H9 (cell line): Measurements from ENCODE around the gene SERPINA3. TPM values are rescaled to one million over a fixed set of nuclear protein-coding genes. Genes with fewer than 3 reads are reported as not detected.

Experiments used
- DNase-seq: peaks from one replicate; pipeline ENCODE4 v3.0.0-alpha.2; 2017
- H2AFZ ChIP-seq: one replicate; pipeline ENCODE4 v1.6.1; 2013; ENCODE audit warnings: mild to moderate bottlenecking, low read length, control low read depth, moderate library complexity
- H2AK5ac ChIP-seq: 2 replicates; pipeline ENCODE4 v1.6.1; 2013; ENCODE audit warnings: low read length, control low read depth, mixed read lengths; ENCODE audit not compliant: insufficient read length
- H2BK120ac ChIP-seq: one replicate; pipeline ENCODE4 v1.6.1; 2013; ENCODE audit warnings: low read depth, mild to moderate bottlenecking, low read length, control low read depth, inconsistent platforms; ENCODE audit not compliant: poor library complexity, severe bottlenecking
- H2BK12ac ChIP-seq: 2 replicates; pipeline ENCODE4 v1.6.1; 2013; ENCODE audit warnings: low read length, control low read depth, mixed read lengths, low read depth; ENCODE audit not compliant: insufficient read length
- H2BK15ac ChIP-seq: 2 replicates; pipeline ENCODE4 v1.6.1; 2013; ENCODE audit warnings: low read depth, low read length, control low read depth
- H2BK20ac ChIP-seq: one replicate; pipeline ENCODE4 v1.6.1; 2013; ENCODE audit warnings: low read depth, mild to moderate bottlenecking, low read length, control low read depth, inconsistent platforms; ENCODE audit not compliant: poor library complexity, severe bottlenecking
- H2BK5ac ChIP-seq: 2 replicates; pipeline ENCODE4 v1.6.1; 2013; ENCODE audit warnings: low read length, control low read depth, mixed read lengths; ENCODE audit not compliant: insufficient read length
- H3K14ac ChIP-seq: 2 replicates; pipeline ENCODE4 v1.6.1; 2013; ENCODE audit warnings: low read length, control low read depth; ENCODE audit not compliant: insufficient read depth
- H3K18ac ChIP-seq: 2 replicates; pipeline ENCODE4 v1.6.1; 2013; ENCODE audit warnings: low read depth, mild to moderate bottlenecking, mixed read lengths, low read length, control low read depth; ENCODE audit not compliant: insufficient read length
- H3K23ac ChIP-seq: 2 replicates; pipeline ENCODE4 v1.6.1; 2013; ENCODE audit warnings: low read length, control low read depth, mixed read lengths, low read depth; ENCODE audit not compliant: insufficient read length
- H3K23me2 ChIP-seq: 2 replicates; pipeline ENCODE4 v1.6.1; 2013; ENCODE audit warnings: low read depth, mild to moderate bottlenecking, mixed read lengths, low read length, control low read depth; ENCODE audit not compliant: insufficient read length, poor library complexity, severe bottlenecking
- H3K27ac ChIP-seq: 2 replicates; pipeline ENCODE4 v1.5.1; 2013; ENCODE audit warnings: low read length, control low read depth, mixed read lengths, low read depth; ENCODE audit not compliant: insufficient read length
- H3K27me3 ChIP-seq: 2 replicates; pipeline ENCODE4 v1.6.1; 2013; ENCODE audit warnings: low read length, control low read depth, inconsistent platforms; ENCODE audit not compliant: insufficient read depth
- H3K4ac ChIP-seq: 2 replicates; pipeline ENCODE4 v1.6.1; 2013; ENCODE audit warnings: low read depth, mild to moderate bottlenecking, control low read depth, inconsistent platforms, low read length, moderate library complexity
- H3K4me1 ChIP-seq: 2 replicates; pipeline ENCODE4 v1.6.1; 2013; ENCODE audit warnings: low read length, control low read depth, inconsistent platforms; ENCODE audit not compliant: insufficient read depth
- H3K4me2 ChIP-seq: 2 replicates; pipeline ENCODE4 v1.6.1; 2013; ENCODE audit warnings: low read length, control low read depth, mixed read lengths; ENCODE audit not compliant: insufficient read length, insufficient read depth
- H3K56ac ChIP-seq: 2 replicates; pipeline ENCODE4 v1.6.1; 2013; ENCODE audit warnings: low read depth, mild to moderate bottlenecking, mixed read lengths, low read length, control low read depth; ENCODE audit not compliant: insufficient read length
- H3K79me1 ChIP-seq: 2 replicates; pipeline ENCODE4 v1.6.1; 2013; ENCODE audit warnings: low read depth, mild to moderate bottlenecking, moderate library complexity, low read length, control low read depth, inconsistent platforms; ENCODE audit not compliant: insufficient read depth, poor library complexity, severe bottlenecking
- H3K79me2 ChIP-seq: 2 replicates; pipeline ENCODE4 v1.6.1; 2013; ENCODE audit warnings: low read length, control low read depth, inconsistent platforms; ENCODE audit not compliant: insufficient read depth
- H3K9ac ChIP-seq: 2 replicates; pipeline ENCODE4 v1.6.1; 2013; ENCODE audit warnings: low read length, control low read depth, mixed read lengths; ENCODE audit not compliant: insufficient read length; ENCODE audit errors: extremely low read depth
- H3K9me3 ChIP-seq: one replicate; pipeline ENCODE4 v1.6.1; 2013; ENCODE audit warnings: low read depth, low read length, inconsistent platforms; ENCODE audit not compliant: control insufficient read depth
- H3T11ph ChIP-seq: one replicate; pipeline ENCODE4 v1.6.1; 2013; ENCODE audit warnings: mild to moderate bottlenecking, low read length, control low read depth, inconsistent platforms
- H4K20me1 ChIP-seq: one replicate; pipeline ENCODE4 v1.6.1; 2013; ENCODE audit not compliant: control insufficient read depth, insufficient read length, insufficient read depth
- H4K5ac ChIP-seq: 2 replicates; pipeline ENCODE4 v1.6.1; 2013; ENCODE audit warnings: low read depth, mild to moderate bottlenecking, mixed read lengths, low read length, control low read depth; ENCODE audit not compliant: insufficient read length
- H4K8ac ChIP-seq: replicated peaks from 2 replicates; pipeline ENCODE4 v1.6.1; 2013; ENCODE audit warnings: low read length, control low read depth, mixed read lengths, low read depth; ENCODE audit not compliant: insufficient read length
- H4K91ac ChIP-seq: 2 replicates; pipeline ENCODE4 v1.6.1; 2013; ENCODE audit warnings: low read depth, mild to moderate bottlenecking, moderate library complexity, mixed read lengths, low read length, control low read depth; ENCODE audit not compliant: insufficient read length
- H3K27ac Mint-ChIP-seq, 3 experiments: 2 replicates in 2 of 3; 3 replicates in 1 of 3; pipeline ENCODE4 v1.8.0; 2020 to 2021; ENCODE audit warnings: mixed read lengths in 3 of 3, mild to moderate bottlenecking in 1 of 3, moderate library complexity in 1 of 3
- H3K27me3 Mint-ChIP-seq: 2 replicates; pipeline ENCODE4 v1.8.0; 2021; ENCODE audit warnings: low read depth, mild to moderate bottlenecking, moderate library complexity, mixed read lengths
- H3K36me3 Mint-ChIP-seq, 3 experiments: 2 replicates in 2 of 3; 3 replicates in 1 of 3; pipeline ENCODE4 v1.8.0; 2020 to 2021; ENCODE audit warnings: low read depth in 3 of 3, mixed read lengths in 3 of 3; ENCODE audit not compliant: insufficient read depth in 1 of 3
- H3K4me1 Mint-ChIP-seq, 2 experiments: 2 replicates each; pipeline ENCODE4 v1.8.0; 2020; ENCODE audit warnings: mixed read lengths in 2 of 2
- H3K4me3 Mint-ChIP-seq, 2 experiments: 2 replicates in 1 of 2; 3 replicates in 1 of 2; pipeline ENCODE4 v1.8.0; 2020 to 2021; ENCODE audit warnings: mild to moderate bottlenecking in 2 of 2, mixed read lengths in 2 of 2, moderate library complexity in 1 of 2
- H3K9me3 Mint-ChIP-seq, 2 experiments: 2 replicates in 1 of 2; 3 replicates in 1 of 2; pipeline ENCODE4 v1.8.0; 2020; ENCODE audit warnings: mild to moderate bottlenecking in 2 of 2, mixed read lengths in 2 of 2, moderate library complexity in 1 of 2
- WGBS: extraction: QIAGEN DNeasy Blood & Tissue Kit; methylation state at CpG from one replicate; pipeline ENCODE4 v1.1.7; 2013; ENCODE audit warnings: missing lambda C conversion rate, low lambda C conversion rate, mixed read lengths; ENCODE audit not compliant: insufficient read length; ENCODE audit errors: extremely low coverage; 5-methylcytosine and 5-hydroxymethylcytosine counted together
- total RNA-seq: library from RNA; stranded (reverse); gene quantifications from 2 replicates; pipeline ENCODE4 v1.2.1, GENCODE V29; 2021
- TF ChIP-seq, protein P1 (sequence below): fragments of 200-600 bp; sonication (generic); conservative IDR thresholded peaks from 3 replicates; pipeline ENCODE4 v1.8.0; 2021; ENCODE audit warnings: antibody characterized with exemption, mild to moderate bottlenecking

Gene SERPINA3
- total RNA-seq, 1 experiment from 2014 or later = not detected

DNA sequence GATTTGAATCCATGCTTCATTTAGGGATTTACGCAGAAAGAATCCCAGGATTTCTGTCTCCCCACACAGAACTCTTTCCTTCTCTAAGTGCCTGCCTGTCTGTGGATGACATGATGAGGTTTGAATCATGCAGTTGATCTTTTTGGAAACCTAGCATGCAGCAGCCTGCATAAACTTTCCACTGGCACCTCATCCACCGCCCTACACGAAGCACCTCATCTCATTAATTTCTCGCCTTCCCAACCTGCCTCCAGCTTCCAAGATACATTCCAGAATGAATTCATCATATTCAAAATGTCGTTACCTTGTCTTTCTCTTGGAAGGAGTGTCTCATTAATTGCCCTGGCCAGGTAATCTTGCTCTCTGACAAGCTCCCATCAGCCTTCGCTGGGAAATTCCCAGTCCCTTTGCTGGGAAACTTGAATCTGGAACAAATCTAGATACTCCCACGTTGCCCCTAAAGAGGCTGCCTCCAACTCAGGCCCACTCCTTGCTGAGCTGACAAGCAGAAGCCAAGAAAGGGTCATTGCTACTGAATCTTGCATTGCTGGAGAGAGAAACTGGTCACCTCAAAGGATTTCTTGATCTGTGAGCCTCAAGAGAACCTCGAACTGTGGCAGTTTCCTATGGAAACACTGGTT, 48.2 kb downstream of the SERPINA3 start:
- H3K4me1 Mint-ChIP-seq = no peaks in the 10 kb centered on the region
- Histone ChIP-seq H2BK12ac (no peak overlapping the region), H2AK5ac (no peak overlapping the region), H2BK20ac (no peak overlapping the region), H3K23ac (no peak overlapping the region), H4K5ac (no peak overlapping the region), H3K4me1 (no peaks in the 10 kb centered on the region), H3K79me2 (no peaks in the 10 kb centered on the region), H3K18ac (no peak overlapping the region), H3K14ac (no peak overlapping the region), H3K56ac (no peak overlapping the region), H3K4me2 (no peak overlapping the region), H2BK120ac (no peak overlapping the region), H4K8ac (no peak overlapping the region), H3T11ph (no peak overlapping the region), H3K9ac (no peak overlapping the region), H4K20me1 (no peaks in the 10 kb centered on the region), H3K79me1 (no peaks in the 10 kb centered on the region), H3K23me2 (no peaks in the 10 kb centered on the region), H2AFZ (no peak overlapping the region), H4K91ac (no peak overlapping the region), H3K4ac (no peak overlapping the region), H3K9me3 (no peaks in the 10 kb centered on the region), H2BK15ac (no peak overlapping the region), H2BK5ac (no peak overlapping the region), H3K27ac (no peak overlapping the region), H3K27me3 (no peaks in the 10 kb centered on the region)
- H3K9me3 Mint-ChIP-seq = peaks cover 4 to 7% of the 10 kb centered on the region in 2 experiments; a peak in 3 of 5 replicates
- no peak for DNase-seq
- no peaks in the 10 kb centered on the region; a peak in 1 of 7 replicates for H3K36me3 Mint-ChIP-seq
- TF ChIP-seq, protein P1, sequence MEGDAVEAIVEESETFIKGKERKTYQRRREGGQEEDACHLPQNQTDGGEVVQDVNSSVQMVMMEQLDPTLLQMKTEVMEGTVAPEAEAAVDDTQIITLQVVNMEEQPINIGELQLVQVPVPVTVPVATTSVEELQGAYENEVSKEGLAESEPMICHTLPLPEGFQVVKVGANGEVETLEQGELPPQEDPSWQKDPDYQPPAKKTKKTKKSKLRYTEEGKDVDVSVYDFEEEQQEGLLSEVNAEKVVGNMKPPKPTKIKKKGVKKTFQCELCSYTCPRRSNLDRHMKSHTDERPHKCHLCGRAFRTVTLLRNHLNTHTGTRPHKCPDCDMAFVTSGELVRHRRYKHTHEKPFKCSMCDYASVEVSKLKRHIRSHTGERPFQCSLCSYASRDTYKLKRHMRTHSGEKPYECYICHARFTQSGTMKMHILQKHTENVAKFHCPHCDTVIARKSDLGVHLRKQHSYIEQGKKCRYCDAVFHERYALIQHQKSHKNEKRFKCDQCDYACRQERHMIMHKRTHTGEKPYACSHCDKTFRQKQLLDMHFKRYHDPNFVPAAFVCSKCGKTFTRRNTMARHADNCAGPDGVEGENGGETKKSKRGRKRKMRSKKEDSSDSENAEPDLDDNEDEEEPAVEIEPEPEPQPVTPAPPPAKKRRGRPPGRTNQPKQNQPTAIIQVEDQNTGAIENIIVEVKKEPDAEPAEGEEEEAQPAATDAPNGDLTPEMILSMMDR = no peak
- H3K27me3 Mint-ChIP-seq = peaks cover 20% of the 10 kb centered on the region
- no peak overlapping the region for H3K4me3 Mint-ChIP-seq
- WGBS = no CpG with 5 or more reads among the region's 8 CpGs
- no peak overlapping the region; a peak in 1 of 7 replicates for H3K27ac Mint-ChIP-seq
